ENCODE results near the gene STAM.

Gene STAM

GRCh38 chr10:17648243-17649035 is 4.5 kb downstream of the STAM start:
- DNase-seq: peak; percentile 62

- no peak for DNase-seq
Measured at GRCh38 chr10:17649052-17649451, 5.1 kb downstream of the STAM start.

GRCh38 chr10:17649836-17650235 is 5.9 kb downstream of the STAM start:
- no peak for DNase-seq

GRCh38 chr10:17650416-17650815 is 6.5 kb downstream of the STAM start:
- no peak for DNase-seq

- DNase-seq: no peak
Measured at GRCh38 chr10:17651896-17652295, 7.9 kb downstream of the STAM start.

GRCh38 chr10:17652585-17652984 is 8.6 kb downstream of the STAM start:
- DNase-seq: no peak

GRCh38 chr10:17655009-17655408 is 11.1 kb downstream of the STAM start:
- no peak for DNase-seq

- DNase-seq: peak; percentile 59
Measured at GRCh38 chr10:17655567-17656146, 11.7 kb downstream of the STAM start.

- DNase-seq: no peak
Measured at GRCh38 chr10:17657103-17657500, 13.2 kb downstream of the STAM start.

GRCh38 chr10:17659365-17659764 is 15.4 kb downstream of the STAM start:
- DNase-seq: no peak

GRCh38 chr10:17660921-17661320 is 17.0 kb downstream of the STAM start:
- no peak for DNase-seq

- DNase-seq: no peak
Measured at GRCh38 chr10:17661510-17661909, 17.6 kb downstream of the STAM start.

- DNase-seq: no peak
Measured at GRCh38 chr10:17662193-17663138, 18.5 kb downstream of the STAM start.

GRCh38 chr10:17663450-17663849 is 19.5 kb downstream of the STAM start:
- DNase-seq: no peak

GRCh38 chr10:17665747-17666146 is 21.8 kb downstream of the STAM start:
- DNase-seq: no peak

- DNase-seq: no peak
Measured at GRCh38 chr10:17668435-17669184, 24.7 kb downstream of the STAM start.

GRCh38 chr10:17669185-17669872 is 25.4 kb downstream of the STAM start:
- peak; percentile 72 for DNase-seq

GRCh38 chr10:17671307-17671706 is 27.4 kb downstream of the STAM start:
- no peak for DNase-seq

- DNase-seq: no peak
Measured at GRCh38 chr10:17673471-17674061, 29.6 kb downstream of the STAM start.

- no peak for DNase-seq
Measured at GRCh38 chr10:17674566-17674965, 30.6 kb downstream of the STAM start.

GRCh38 chr10:17675638-17676037 is 31.7 kb downstream of the STAM start:
- no peak for DNase-seq

GRCh38 chr10:17676919-17677318 is 33.0 kb downstream of the STAM start:
- DNase-seq: no peak

Measured in CD4-positive, alpha-beta T cell treated with Interleukin-10 for 1 hour (primary cell).